HepG2 (cell line): Measurements from ENCODE around the gene SEMA4B. TPM values are rescaled to one million over a fixed set of nuclear protein-coding genes. Genes with fewer than 3 reads are reported as not detected.

Experiments
- ATAC-seq: fragments of 200-7000 bp; cut with Tn5 transposase; 3 replicates; pipeline ENCODE4 v1.9.1; 2020; ENCODE audit warnings: mild to moderate bottlenecking, moderate library complexity
- BruUV-seq: library from RNA; stranded (reverse); fragments of 400-500 nt; replicated peaks from 2 replicates; lab custom pipeline; 2021; lab: Mats Ljungman, UMichigan
- CTCF ChIA-PET: fragments of 300-600 bp; formaldehyde crosslinking; extraction: SDS; loops from one replicate; lab custom pipeline; 2021; ENCODE audit warnings: low total read pairs, inconsistent platforms, low intra/inter-chr PET ratio; lab: Yijun Ruan, JAX
- POLR2A ChIA-PET: fragments of 350-600 bp; sonication (Branson Sonifier 250); formaldehyde crosslinking; loops from one replicate; lab custom pipeline; 2020; ENCODE audit warnings: antibody characterized with exemption, inconsistent platforms; lab: Yijun Ruan, JAX
- DNase-seq: peaks from one replicate; pipeline ENCODE4 v3.0.0-alpha.2; 2015; ENCODE audit warnings: low spot score
- FAIRE-seq: peaks from 3 replicates; lab custom pipeline; 2011; peaks lifted over from hg19 to GRCh38; lab: Jason Lieb, UNC
- H2AFZ ChIP-seq: one replicate; pipeline ENCODE4 v1.6.1; 2011; ENCODE audit warnings: low read length, inconsistent platforms
- H3K27ac ChIP-seq: fragments of 300-600 bp; 3 replicates; pipeline ENCODE4 v1.8.0; 2011; ENCODE audit warnings: mixed run types, mild to moderate bottlenecking, mixed read lengths, low read length, inconsistent platforms; ENCODE audit not compliant: insufficient read depth; ENCODE audit errors: extremely low read length
- H3K27me3 ChIP-seq, 2 experiments: fragments of 200-600 bp in 1 of 2; 2 replicates in 1 of 2; 3 replicates in 1 of 2; pipeline versions ENCODE4 v1.6.0 to v1.8.0; 2011; ENCODE audit warnings: low read length in 2 of 2, mild to moderate bottlenecking in 2 of 2, moderate library complexity in 2 of 2, inconsistent platforms in 1 of 2; ENCODE audit not compliant: insufficient read depth in 2 of 2, control insufficient read depth in 1 of 2
- H3K36me3 ChIP-seq, 2 experiments: fragments of 200-600 bp in 1 of 2; replicated peaks in 1 of 2; 2 replicates in 1 of 2; 3 replicates in 1 of 2; pipeline versions ENCODE4 v1.5.1 to v1.8.0; 2011; ENCODE audit warnings: low read length in 2 of 2, inconsistent platforms in 1 of 2; ENCODE audit not compliant: insufficient read depth in 2 of 2, control insufficient read depth in 1 of 2
- H3K4me1 ChIP-seq: 2 replicates; pipeline ENCODE4 v1.5.1; 2012; ENCODE audit warnings: low read length, inconsistent platforms; ENCODE audit not compliant: insufficient read depth
- H3K4me2 ChIP-seq: 2 replicates; pipeline ENCODE4 v1.6.0; 2011; ENCODE audit warnings: low read depth, low read length, inconsistent platforms
- H3K4me3 ChIP-seq, 3 experiments: fragments of 200-600 bp in 1 of 3; sonication (generic), shearing (Covaris generic) in 1 of 3; replicated peaks in 1 of 3; 2 replicates each; pipeline ENCODE4 v1.5.1; 2011 to 2016; ENCODE audit warnings: low read length in 3 of 3, inconsistent platforms in 2 of 3, low read depth in 2 of 3, mild to moderate bottlenecking in 2 of 3, control low read depth in 1 of 3, mixed read lengths in 1 of 3; ENCODE audit not compliant: insufficient read depth in 1 of 3
- H3K79me2 ChIP-seq: one replicate; pipeline ENCODE4 v1.6.1; 2011; ENCODE audit warnings: low read length, inconsistent platforms; ENCODE audit not compliant: insufficient read depth
- H3K9ac ChIP-seq: 2 replicates; pipeline ENCODE4 v1.6.0; 2011; ENCODE audit warnings: mild to moderate bottlenecking, low read depth, low read length, inconsistent platforms; ENCODE audit not compliant: insufficient read depth
- H3K9me3 ChIP-seq: 2 replicates; pipeline ENCODE4 v1.5.1; 2012; ENCODE audit warnings: mild to moderate bottlenecking, low read length
- H4K20me1 ChIP-seq: 2 replicates; pipeline ENCODE4 v1.6.0; 2011; ENCODE audit warnings: inconsistent platforms, mild to moderate bottlenecking, low read length, moderate library complexity; ENCODE audit not compliant: insufficient read depth
- GZF1 ChIP-seq: sonication (generic); formaldehyde crosslinking; IDR thresholded peaks from 2 replicates; pipeline ENCODE4 v1.5.1; 2020; ENCODE audit warnings: mild to moderate bottlenecking, missing genetic modification reagents
- WGBS: methylation state at CpG from one replicate; pipeline ENCODE4 v1.1.6; 2017; ENCODE audit warnings: low lambda C conversion rate; 5-methylcytosine and 5-hydroxymethylcytosine counted together
- in situ Hi-C: cut with HindIII; loops from 2 replicates; pipeline ENCODE4 v1.10.0; 2017; ENCODE audit warnings: low pct_unique_long_range_greater_than_20kb; ENCODE audit not compliant: extremely low pct_ligation_motif_present
- intact Hi-C: fragments of 100-400 bp; cut with micrococcal nuclease; formaldehyde crosslinking; loops from one replicate; pipeline ENCODE4 v1.10.0; 2022; ENCODE audit not compliant: unreplicated experiment
- polyA plus RNA-seq, 8 experiments: library from polyadenylated mRNA; depleted of rRNA in 3 of 8; stranded (reverse) in 7 of 8; unstranded in 1 of 8; fragments of >200 nt; fragmentation: Illumina TruSeq in 4 of 8; extraction: Trizol in 4 of 8; gene quantifications; 2 replicates each; pipeline versions ENCODE4 v1.2.1 to v1.2.3, GENCODE V29; 2011 to 2016; ENCODE audit warnings: low read depth in 4 of 8, missing spikeins in 1 of 8, mixed read lengths in 1 of 8; ENCODE audit not compliant: insufficient read depth in 1 of 8
- total RNA-seq, 5 experiments: library from RNA; depleted of rRNA; stranded (reverse); fragments of >200 nt; fragmentation: Illumina TruSeq; extraction: Trizol; gene quantifications; 2 replicates each; pipeline ENCODE4 v1.2.3, GENCODE V29; 2016; ENCODE audit warnings: low read depth in 1 of 5
- TF ChIP-seq, protein P1 (sequence below): sonication (generic); formaldehyde crosslinking; IDR thresholded peaks from 2 replicates; pipeline ENCODE4 v1.5.0; 2020; ENCODE audit warnings: mild to moderate bottlenecking, missing genetic modification reagents
- TF ChIP-seq, protein P2 (sequence below): sonication (generic); formaldehyde crosslinking; IDR thresholded peaks from 2 replicates; pipeline ENCODE4 v1.5.1; 2020; ENCODE audit warnings: mild to moderate bottlenecking, missing genetic modification reagents, moderate library complexity

Gene SEMA4B
- total and polyA plus RNA-seq, 2 of the 13 experiments (the other 11 are each of a cell fraction or from before 2014, with no cell fraction given) = 2.1 to 17.0 TPM

DNA sequence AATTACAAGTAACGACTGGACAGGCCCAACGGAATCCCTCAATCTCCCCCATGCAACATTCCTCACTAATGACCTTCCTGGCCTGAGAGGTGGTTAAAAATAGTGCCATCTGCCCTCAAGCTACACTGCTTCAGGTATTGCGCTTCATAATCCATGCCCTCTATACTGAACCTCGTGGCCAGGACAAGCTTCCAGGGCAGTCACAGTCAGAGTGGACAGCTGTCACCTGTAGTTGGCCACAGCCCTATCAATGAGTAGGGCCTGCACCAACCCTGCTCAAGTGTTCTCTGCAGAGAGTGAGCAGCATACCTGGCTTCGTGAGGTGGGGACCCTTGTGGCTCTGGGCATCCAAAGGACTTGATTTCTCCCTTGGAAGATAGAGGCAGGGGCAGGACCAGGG, 46.9 kb upstream of the SEMA4B start:
- CTCF ChIA-PET = no interaction called here
- no peak overlapping the region for H2AFZ ChIP-seq
- no peaks in the 10 kb centered on the region for H3K27me3 ChIP-seq
- TF ChIP-seq, protein P1, sequence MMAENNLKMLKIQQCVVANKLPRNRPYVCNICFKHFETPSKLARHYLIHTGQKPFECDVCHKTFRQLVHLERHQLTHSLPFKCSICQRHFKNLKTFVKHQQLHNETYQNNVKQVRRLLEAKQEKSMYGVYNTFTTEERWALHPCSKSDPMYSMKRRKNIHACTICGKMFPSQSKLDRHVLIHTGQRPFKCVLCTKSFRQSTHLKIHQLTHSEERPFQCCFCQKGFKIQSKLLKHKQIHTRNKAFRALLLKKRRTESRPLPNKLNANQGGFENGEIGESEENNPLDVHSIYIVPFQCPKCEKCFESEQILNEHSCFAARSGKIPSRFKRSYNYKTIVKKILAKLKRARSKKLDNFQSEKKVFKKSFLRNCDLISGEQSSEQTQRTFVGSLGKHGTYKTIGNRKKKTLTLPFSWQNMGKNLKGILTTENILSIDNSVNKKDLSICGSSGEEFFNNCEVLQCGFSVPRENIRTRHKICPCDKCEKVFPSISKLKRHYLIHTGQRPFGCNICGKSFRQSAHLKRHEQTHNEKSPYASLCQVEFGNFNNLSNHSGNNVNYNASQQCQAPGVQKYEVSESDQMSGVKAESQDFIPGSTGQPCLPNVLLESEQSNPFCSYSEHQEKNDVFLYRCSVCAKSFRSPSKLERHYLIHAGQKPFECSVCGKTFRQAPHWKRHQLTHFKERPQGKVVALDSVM (CRISPR knock-in tag) = no peak
- no peak for TF ChIP-seq GZF1 (CRISPR knock-in tag)
- TF ChIP-seq, protein P2, sequence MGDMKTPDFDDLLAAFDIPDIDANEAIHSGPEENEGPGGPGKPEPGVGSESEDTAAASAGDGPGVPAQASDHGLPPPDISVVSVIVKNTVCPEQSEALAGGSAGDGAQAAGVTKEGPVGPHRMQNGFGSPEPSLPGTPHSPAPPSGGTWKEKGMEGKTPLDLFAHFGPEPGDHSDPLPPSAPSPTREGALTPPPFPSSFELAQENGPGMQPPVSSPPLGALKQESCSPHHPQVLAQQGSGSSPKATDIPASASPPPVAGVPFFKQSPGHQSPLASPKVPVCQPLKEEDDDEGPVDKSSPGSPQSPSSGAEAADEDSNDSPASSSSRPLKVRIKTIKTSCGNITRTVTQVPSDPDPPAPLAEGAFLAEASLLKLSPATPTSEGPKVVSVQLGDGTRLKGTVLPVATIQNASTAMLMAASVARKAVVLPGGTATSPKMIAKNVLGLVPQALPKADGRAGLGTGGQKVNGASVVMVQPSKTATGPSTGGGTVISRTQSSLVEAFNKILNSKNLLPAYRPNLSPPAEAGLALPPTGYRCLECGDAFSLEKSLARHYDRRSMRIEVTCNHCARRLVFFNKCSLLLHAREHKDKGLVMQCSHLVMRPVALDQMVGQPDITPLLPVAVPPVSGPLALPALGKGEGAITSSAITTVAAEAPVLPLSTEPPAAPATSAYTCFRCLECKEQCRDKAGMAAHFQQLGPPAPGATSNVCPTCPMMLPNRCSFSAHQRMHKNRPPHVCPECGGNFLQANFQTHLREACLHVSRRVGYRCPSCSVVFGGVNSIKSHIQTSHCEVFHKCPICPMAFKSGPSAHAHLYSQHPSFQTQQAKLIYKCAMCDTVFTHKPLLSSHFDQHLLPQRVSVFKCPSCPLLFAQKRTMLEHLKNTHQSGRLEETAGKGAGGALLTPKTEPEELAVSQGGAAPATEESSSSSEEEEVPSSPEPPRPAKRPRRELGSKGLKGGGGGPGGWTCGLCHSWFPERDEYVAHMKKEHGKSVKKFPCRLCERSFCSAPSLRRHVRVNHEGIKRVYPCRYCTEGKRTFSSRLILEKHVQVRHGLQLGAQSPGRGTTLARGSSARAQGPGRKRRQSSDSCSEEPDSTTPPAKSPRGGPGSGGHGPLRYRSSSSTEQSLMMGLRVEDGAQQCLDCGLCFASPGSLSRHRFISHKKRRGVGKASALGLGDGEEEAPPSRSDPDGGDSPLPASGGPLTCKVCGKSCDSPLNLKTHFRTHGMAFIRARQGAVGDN (CRISPR knock-in tag) = peak; percentile 26
- ATAC-seq = no peak
- WGBS = 24% methylated on average over 4 of the region's 5 CpGs
- intact Hi-C loops = no loop called here
- FAIRE-seq = no peak
- no peaks in the 10 kb centered on the region for H4K20me1 ChIP-seq
- in situ Hi-C loops = no loop called here
- DNase-seq = no peak
- H3K4me3 ChIP-seq = peak overlapping the region in 1 of 3 experiments; percentile 7; a peak in 1 of 6 replicates
- H3K27ac ChIP-seq = no peak overlapping the region
- no TSS peak for BruUV-seq
- no peaks in the 10 kb centered on the region for H3K36me3 ChIP-seq
- POLR2A ChIA-PET = no interaction called here
- no peak overlapping the region for H3K9ac ChIP-seq
- no peaks in the 10 kb centered on the region for H3K9me3 ChIP-seq
- H3K4me1 ChIP-seq = peaks cover 69% of the 10 kb centered on the region
- H3K79me2 ChIP-seq = no peaks in the 10 kb centered on the region
- peak overlapping the region; percentile 54 for H3K4me2 ChIP-seq
